Endothelial cell of umbilical vein (primary cell): ENCODE data around the gene RNF19B. TPM values are rescaled to one million over a fixed set of nuclear protein-coding genes. Genes with fewer than 3 reads are reported as not detected.

Source experiments
- BruUV-seq: library from RNA; stranded (reverse); fragments of 400-500 nt; replicated peaks from 2 replicates; lab custom pipeline; 2021; lab: Mats Ljungman, UMichigan
- CTCF ChIA-PET: fragments of 300-600, 350-600 bp; sonication (Branson Sonifier 250); formaldehyde crosslinking; loops from one replicate; lab custom pipeline; 2021; ENCODE audit warnings: antibody characterized with exemption, inconsistent platforms; lab: Charles Lee
- POLR2A ChIA-PET: fragments of 300-600, 350-600 bp; sonication (Branson Sonifier 250); formaldehyde crosslinking; loops from one replicate; lab custom pipeline; 2021; ENCODE audit warnings: antibody characterized with exemption, inconsistent platforms; lab: Charles Lee
- DNase-seq: peaks from one replicate; pipeline ENCODE4 v3.0.0-alpha.2; 2011; ENCODE audit warnings: low read depth, low spot score
- FAIRE-seq: peaks from 2 replicates; lab custom pipeline; 2011; peaks lifted over from hg19 to GRCh38; lab: Jason Lieb, UNC
- H2AFZ ChIP-seq: 2 replicates; pipeline ENCODE4 v1.6.0; 2012; ENCODE audit warnings: low read depth, low read length, control low read depth, inconsistent platforms
- H3K27ac ChIP-seq: 2 replicates; pipeline ENCODE4 v1.5.1; 2011; ENCODE audit warnings: low read depth, mild to moderate bottlenecking, control low read depth, low read length, moderate library complexity; ENCODE audit not compliant: insufficient read depth
- H3K27me3 ChIP-seq, 2 experiments: 2 replicates each; pipeline versions ENCODE4 v1.6.0 to v1.6.1; 2011; ENCODE audit warnings: low read length in 2 of 2, mixed read lengths in 1 of 2; ENCODE audit not compliant: control insufficient read depth in 2 of 2, insufficient read depth in 2 of 2
- H3K36me3 ChIP-seq, 2 experiments: 2 replicates in 1 of 2; 3 replicates in 1 of 2; pipeline ENCODE4 v1.5.1; 2011; ENCODE audit warnings: low read length in 2 of 2, mild to moderate bottlenecking in 1 of 2, moderate library complexity in 1 of 2; ENCODE audit not compliant: control insufficient read depth in 2 of 2, insufficient read depth in 2 of 2; ENCODE audit errors: extremely low read depth in 1 of 2
- H3K4me1 ChIP-seq: 3 replicates; pipeline ENCODE4 v1.5.1; 2011; ENCODE audit warnings: mild to moderate bottlenecking, low read length; ENCODE audit not compliant: control insufficient read depth, insufficient read depth; ENCODE audit errors: extremely low read depth
- H3K4me2 ChIP-seq: 2 replicates; pipeline ENCODE4 v1.6.1; 2011; ENCODE audit warnings: low read length, control low read depth, mixed read lengths; ENCODE audit not compliant: insufficient read depth
- H3K4me3 ChIP-seq, 3 experiments: fragments of 200-600 bp in 1 of 3; sonication (generic), shearing (Covaris generic) in 1 of 3; replicated peaks in 1 of 3; 2 replicates each; pipeline ENCODE4 v1.5.1; 2011 to 2016; ENCODE audit warnings: control low read depth in 3 of 3, low read length in 3 of 3, mild to moderate bottlenecking in 2 of 3, inconsistent platforms in 1 of 3, low read depth in 1 of 3, moderate library complexity in 1 of 3; ENCODE audit not compliant: insufficient read depth in 1 of 3
- H3K79me2 ChIP-seq: 2 replicates; pipeline ENCODE4 v1.6.0; 2012; ENCODE audit warnings: low read length, inconsistent platforms; ENCODE audit not compliant: control insufficient read depth, insufficient read depth
- H3K9ac ChIP-seq: replicated peaks from 2 replicates; pipeline ENCODE3; 2011; ENCODE audit warnings: low read length, control low read depth; ENCODE audit not compliant: insufficient read depth; ENCODE audit errors: extremely low read depth
- H3K9me1 ChIP-seq: replicated peaks from 3 replicates; pipeline ENCODE4 v1.6.0; 2011; ENCODE audit warnings: mild to moderate bottlenecking, low read length; ENCODE audit not compliant: control insufficient read depth, insufficient read depth; ENCODE audit errors: extremely low read depth
- H3K9me3 ChIP-seq: replicated peaks from 2 replicates; pipeline ENCODE4 v1.5.1; 2012; ENCODE audit warnings: low read length, inconsistent platforms; ENCODE audit not compliant: control insufficient read depth, insufficient read depth
- H4K20me1 ChIP-seq: replicated peaks from 2 replicates; pipeline ENCODE3; 2011; ENCODE audit warnings: mild to moderate bottlenecking, low read length; ENCODE audit not compliant: control insufficient read depth, insufficient read depth; ENCODE audit errors: extremely low read depth
- CTCF ChIP-seq, 2 donors: IDR thresholded peaks; 1 replicate in 1 of 2; 2 replicates in 1 of 2; pipeline ENCODE4 v1.5.1; 2011; ENCODE audit warnings: low read length in 2 of 2, mild to moderate bottlenecking in 2 of 2, moderate library complexity in 2 of 2, control low read depth in 1 of 2, inconsistent platforms in 1 of 2, low read depth in 1 of 2; ENCODE audit not compliant: insufficient read depth in 1 of 2; ENCODE audit errors: extremely low read depth in 1 of 2
- FOS ChIP-seq: IDR thresholded peaks from 2 replicates; pipeline ENCODE4 v1.6.1; 2011; ENCODE audit warnings: mild to moderate bottlenecking, low read length, moderate library complexity, borderline replicate concordance; ENCODE audit not compliant: insufficient read depth
- MYC ChIP-seq: IDR thresholded peaks from one replicate; pipeline ENCODE4 v1.6.1; 2011; ENCODE audit warnings: mild to moderate bottlenecking, low read depth, low read length
- POLR2A ChIP-seq: IDR thresholded peaks from 2 replicates; pipeline ENCODE4 v1.6.1; 2012; ENCODE audit warnings: low read depth, mild to moderate bottlenecking, control low read depth, low read length
- POLR2AphosphoS5 ChIP-seq: IDR thresholded peaks from 2 replicates; pipeline ENCODE4 v1.6.1; 2012; ENCODE audit warnings: low read depth, mild to moderate bottlenecking, control low read depth, low read length, moderate library complexity; ENCODE audit not compliant: insufficient read depth
- dilution Hi-C: fragments of 300-500 bp; cut with MboI; formaldehyde crosslinking; loops from one replicate; pipeline ENCODE4 v1.15.0; 2019; ENCODE audit warnings: low sequenced_read_pairs; ENCODE audit not compliant: extremely low pct_ligation_motif_present
- intact Hi-C: fragments of 100-400 bp; cut with micrococcal nuclease; formaldehyde crosslinking; loops from one replicate; pipeline ENCODE4 v1.10.0; 2022
- polyA plus RNA-seq, 4 experiments: library from polyadenylated mRNA; depleted of rRNA in 3 of 4; stranded (reverse) in 3 of 4; unstranded in 1 of 4; fragments of >200 nt; gene quantifications; 2 replicates each; pipeline versions ENCODE4 v1.2.1 to v1.2.3, GENCODE V29; 2011 to 2012; ENCODE audit warnings: missing spikeins in 1 of 4
- total RNA-seq: library from RNA; stranded (reverse); gene quantifications from 2 replicates; pipeline ENCODE4 v1.2.3, GENCODE V29; 2021

RNF19B gene
- total and polyA plus RNA-seq, 2 donors (not counting 3 experiments of a cell fraction or from before 2014, with no cell fraction given) = 19.2 to 25.6 TPM

DNA sequence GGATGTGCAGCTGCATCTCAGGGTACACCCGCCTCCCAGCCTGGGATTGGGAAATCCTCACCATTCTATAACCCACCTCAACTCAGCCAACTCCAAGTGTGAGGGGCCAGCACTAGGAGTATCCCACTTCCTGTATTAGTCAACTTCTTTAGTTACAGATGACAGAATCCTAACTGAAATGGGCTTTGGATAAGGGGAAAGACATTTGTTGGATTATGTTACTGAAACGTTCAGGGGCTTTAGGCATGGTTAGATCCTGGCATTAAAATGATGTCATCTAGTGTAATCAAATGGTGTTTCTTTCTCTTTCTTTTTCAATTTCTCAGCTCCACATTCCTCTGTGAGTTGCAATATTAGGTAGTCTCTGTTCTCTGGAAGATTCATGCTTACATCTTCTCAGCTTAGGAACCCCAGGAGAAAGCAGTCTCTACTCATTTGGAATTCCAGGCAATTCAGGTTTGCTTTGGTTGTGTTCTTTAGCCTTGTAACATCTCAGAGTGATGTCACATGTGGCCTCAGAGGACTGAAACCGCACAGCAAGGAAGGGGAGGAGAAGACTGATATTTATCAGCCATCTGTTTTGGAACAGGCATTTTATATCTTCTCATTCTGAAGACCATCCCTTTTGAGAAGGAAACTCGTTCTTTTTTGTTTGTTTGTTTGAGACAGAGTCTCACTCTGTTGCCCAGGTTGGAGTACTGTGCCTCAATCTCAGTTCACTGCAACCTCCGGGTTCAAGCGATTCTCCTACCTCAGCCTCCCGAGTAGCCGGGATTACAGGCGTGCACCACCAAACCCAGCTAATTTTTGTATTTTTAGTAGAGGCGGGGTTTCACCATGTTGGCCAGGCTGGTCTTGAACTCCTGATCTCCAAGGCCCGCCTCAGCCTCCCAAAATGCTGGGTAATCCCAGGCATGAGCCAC lies 44.5 kb downstream of the RNF19B start:
- Histone ChIP-seq H3K79me2 (no peaks in the 10 kb centered on the region), H3K4me1 (no peaks in the 10 kb centered on the region), H3K4me3 (no peak overlapping the region), H4K20me1 (no peaks in the 10 kb centered on the region), H3K27ac (no peak overlapping the region), H3K27me3 (peaks cover 4% of the 10 kb centered on the region in 2 experiments), H3K9me3 (no peaks in the 10 kb centered on the region), H3K9ac (no peak overlapping the region), H2AFZ (no peak overlapping the region), H3K36me3 (no peaks in the 10 kb centered on the region), H3K4me2 (no peak overlapping the region), H3K9me1 (no peaks in the 10 kb centered on the region)
- DNase-seq = no peak
- BruUV-seq = no TSS peak
- TF ChIP-seq CTCF (IDR thresholded peaks at IDR 0.05; ENCODE audit: extremely low read depth in 1 of 2, insufficient read depth in 1 of 2, low read depth in 1 of 2, low read length in 2 of 2) = no peak
- no peak for TF ChIP-seq POLR2A
- no peak for TF ChIP-seq FOS
- dilution Hi-C loops = no loop called here
- POLR2A ChIA-PET = no interaction called here
- CTCF ChIA-PET = interaction anchor here (1.3 to 2.7 kb wide), 4 partner anchors 13 to 166 kb away, joined by 3 to 13 read pairs (median 4); no protein-coding TSS in a partner anchor
- intact Hi-C loops = no loop called here
- no peak for FAIRE-seq

GRCh38 chr1:32918179-32918578 lies 46.4 kb downstream of the RNF19B start:
- DNase-seq (no peak), FAIRE-seq (no peak)
- H3K36me3 ChIP-seq = no peaks in the 10 kb centered on the region
- no peaks in the 10 kb centered on the region for H3K9me3 ChIP-seq
- H3K4me3 ChIP-seq = no peak overlapping the region
- no peak overlapping the region for H3K9ac ChIP-seq
- BruUV-seq = no TSS peak
- no peaks in the 10 kb centered on the region for H4K20me1 ChIP-seq
- ChIA-PET POLR2A (no interaction called here), CTCF (interaction anchor here (1.2 to 2.7 kb wide), 2 partner anchors 16 to 89 kb away, joined by 10 to 13 read pairs; no protein-coding TSS in a partner anchor)
- intact Hi-C loops (no loop called here), dilution Hi-C loops (no loop called here)
- no peaks in the 10 kb centered on the region for H3K79me2 ChIP-seq
- H3K9me1 ChIP-seq = no peaks in the 10 kb centered on the region
- no peaks in the 10 kb centered on the region for H3K4me1 ChIP-seq
- TF ChIP-seq POLR2AphosphoS5 (no peak), MYC (no peak)
- H3K27me3 ChIP-seq = peaks cover 2% of the 10 kb centered on the region in 2 experiments
- no peak overlapping the region for H3K27ac ChIP-seq
- no peak overlapping the region for H2AFZ ChIP-seq
- no peak overlapping the region for H3K4me2 ChIP-seq
